Stimulated activated CD8-positive, alpha-beta memory T cell treated with anti-CD3 and anti-CD28 coated beads, Interleukin-7, amount 100 ng/mL, for 4 hours (primary cell): ENCODE measurements around the gene C3orf52.
A peak's percentile ranks its signal among the peaks of the same experiment; 100 is the strongest.

Source experiments
- DNase-seq, 2 donors: peaks; one replicate each; pipeline ENCODE4 v3.0.0-alpha.2; 2020; ENCODE audit warnings: low read depth in 2 of 2

The C3orf52 gene

DNA sequence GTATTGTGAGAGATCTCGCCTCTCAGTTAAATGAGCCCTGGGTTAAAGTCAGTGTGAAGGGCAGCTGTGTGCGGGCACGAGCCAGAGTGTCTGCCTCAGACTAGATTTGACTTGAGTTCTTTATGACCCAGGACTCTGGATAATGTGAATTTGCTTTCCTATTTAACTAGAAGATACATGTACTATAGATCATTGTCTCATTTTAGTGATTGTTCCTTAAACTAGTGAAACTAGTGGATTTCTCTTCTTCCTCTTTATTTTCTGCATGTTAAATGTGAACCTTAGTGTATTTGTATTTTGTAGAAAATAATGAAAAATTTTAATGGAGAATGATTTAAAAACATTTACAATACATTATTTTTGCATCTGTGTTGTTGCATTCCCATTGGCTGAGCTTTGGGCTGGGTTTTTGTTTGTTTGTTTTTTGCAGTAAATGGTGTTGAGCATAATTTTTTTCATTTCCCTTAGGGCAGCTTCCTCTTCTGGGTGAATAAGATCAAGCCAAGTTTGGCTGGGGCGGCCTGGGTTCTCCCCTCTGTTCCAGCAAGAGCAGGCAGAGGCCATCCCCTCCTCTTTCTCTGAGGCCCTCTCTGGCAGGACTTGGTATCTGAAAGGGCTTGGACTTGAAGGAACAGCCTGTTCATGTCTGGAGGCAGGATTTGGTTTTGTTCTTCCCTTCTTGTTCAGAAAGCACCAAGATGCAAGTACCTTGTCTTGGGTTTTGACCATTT lies 31.8 kb downstream of the C3orf52 start:
- no peak for DNase-seq

DNA sequence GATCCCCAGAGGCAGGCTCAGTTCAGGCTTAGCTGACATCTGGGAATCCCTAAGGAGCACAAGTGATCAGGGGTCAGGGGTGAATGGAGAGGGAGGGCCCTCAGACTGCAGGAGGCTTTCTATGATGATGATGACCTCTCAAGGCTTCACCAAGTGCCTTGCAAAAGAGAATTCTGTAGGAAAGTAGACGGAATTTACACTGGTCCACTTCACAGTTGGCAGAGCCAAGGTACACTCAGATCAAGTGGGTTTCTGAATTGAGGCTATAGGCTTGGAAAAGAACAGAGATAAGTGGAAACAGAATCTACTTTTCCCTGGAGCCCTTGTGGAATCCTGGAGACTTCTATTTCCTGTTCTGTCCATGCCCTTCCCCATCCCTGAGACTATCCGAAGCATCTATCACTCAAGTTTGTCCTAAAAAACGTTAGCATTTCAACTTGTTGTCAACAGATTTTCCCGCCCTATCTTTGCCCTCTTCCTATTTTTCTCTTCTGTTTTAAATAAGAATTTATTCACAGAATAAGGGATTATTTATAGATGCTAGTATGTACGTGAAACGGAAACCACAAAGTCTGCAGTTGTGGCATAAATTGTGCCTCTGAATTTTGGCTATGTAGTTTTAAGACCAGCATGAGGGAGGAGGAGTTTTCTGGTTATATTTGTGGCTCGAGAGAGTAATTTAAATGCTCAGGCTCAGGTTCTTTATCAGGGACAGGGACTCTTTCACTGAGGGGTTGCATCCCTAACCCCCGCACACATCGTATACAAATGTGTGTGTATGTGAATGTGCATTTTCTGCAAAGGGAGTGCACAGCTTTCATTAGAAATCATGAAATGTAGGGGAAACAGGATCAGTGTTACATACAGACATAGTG lies 34.0 kb downstream of the C3orf52 start:
- DNase-seq = no peak

DNA sequence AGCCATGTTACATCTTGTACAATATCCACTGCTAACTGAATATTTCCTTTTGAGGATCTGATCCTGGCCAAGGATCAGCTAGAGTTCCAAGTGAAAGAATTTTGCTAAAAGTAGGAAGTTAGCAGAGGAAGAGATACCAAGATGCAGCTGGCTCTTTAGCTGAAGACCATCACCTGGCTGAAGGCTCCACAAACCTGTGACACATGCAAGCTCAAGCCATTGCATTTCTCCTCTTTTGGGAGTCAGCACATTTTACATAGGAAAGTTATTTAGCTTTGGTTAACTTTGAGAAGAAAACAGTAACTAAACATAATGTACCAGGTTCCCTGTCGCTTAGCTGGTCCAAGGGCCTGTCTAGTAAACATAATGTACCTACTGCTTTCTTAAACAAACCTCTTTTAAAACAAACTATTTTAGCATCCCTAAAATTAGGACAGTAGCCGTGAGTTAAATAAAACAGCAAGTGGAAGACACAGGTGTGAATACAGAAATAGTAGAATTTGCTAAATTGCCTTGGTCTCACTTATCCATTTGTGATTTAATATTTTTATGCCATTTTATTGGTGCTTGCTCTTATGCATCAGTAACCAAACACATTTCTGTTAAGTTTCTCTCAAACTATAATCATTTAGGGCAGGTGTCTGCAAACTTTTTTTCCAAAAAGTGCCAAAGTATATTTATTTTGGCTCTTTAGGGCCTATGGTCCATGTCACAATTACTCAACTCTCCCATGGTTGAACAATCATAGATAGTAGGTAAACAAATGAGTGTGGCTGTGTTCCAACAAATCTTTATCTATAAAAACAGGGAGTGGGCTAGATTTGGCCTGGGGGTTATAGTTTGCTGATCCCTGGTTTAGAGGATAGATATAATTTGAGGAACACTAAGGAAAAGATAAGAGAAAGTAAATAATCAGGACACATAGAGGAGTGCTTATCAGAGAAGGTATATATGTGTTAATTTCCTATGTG lies 35.7 kb downstream of the C3orf52 start:
- DNase-seq = no peak

DNA sequence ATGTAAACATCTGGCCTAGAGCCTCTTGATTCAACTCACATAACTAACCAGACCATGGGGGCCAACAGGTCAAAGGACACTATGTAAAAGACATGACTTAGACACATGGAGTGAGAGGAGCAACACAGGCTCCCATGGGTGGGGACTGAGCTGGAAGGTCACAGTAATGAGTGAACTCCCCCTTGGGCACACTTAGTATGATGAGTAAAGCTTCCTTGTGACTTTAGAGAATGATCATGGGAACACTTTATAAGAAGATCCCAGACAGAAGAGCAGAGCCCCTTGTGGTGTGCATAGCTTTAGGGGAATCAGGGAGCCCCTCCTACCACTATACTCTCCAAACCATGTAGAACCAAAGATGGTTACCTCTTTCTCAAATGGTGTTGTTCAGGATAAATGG lies 36.7 kb downstream of the C3orf52 start:
- DNase-seq = no peak

DNA sequence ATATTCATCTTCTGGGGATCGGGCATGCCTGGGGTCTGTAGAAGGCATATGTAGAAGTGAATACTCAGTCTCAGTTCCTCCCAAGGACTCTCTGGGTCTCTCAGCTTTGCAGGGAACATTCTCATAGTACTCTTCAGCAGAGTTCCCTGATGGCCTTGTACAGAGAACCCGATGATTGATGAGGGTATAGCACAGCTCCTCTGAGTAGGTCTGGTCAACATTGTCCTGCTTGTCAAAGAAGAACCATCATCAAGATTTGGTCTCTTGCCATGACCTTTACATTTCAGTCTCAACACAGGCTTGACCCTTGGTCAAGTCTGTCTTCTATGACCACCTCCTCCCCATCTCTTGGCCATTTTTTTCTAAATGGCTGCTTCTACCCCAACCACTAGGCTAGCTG lies 37.4 kb downstream of the C3orf52 start:
- DNase-seq = no peak

- DNase-seq = no peak
These were observed 38.9 kb downstream of the C3orf52 start for GRCh38 chr3:112124907-112125607.

- DNase-seq = no peak
These were observed 40.3 kb downstream of the C3orf52 start for GRCh38 chr3:112126511-112126911.

GRCh38 chr3:112127522-112128494 lies 41.6 kb downstream of the C3orf52 start:
- no peak for DNase-seq

GRCh38 chr3:112128843-112129727 lies 42.9 kb downstream of the C3orf52 start:
- peak in 1 of 2 donors; percentile 13 for DNase-seq

DNA sequence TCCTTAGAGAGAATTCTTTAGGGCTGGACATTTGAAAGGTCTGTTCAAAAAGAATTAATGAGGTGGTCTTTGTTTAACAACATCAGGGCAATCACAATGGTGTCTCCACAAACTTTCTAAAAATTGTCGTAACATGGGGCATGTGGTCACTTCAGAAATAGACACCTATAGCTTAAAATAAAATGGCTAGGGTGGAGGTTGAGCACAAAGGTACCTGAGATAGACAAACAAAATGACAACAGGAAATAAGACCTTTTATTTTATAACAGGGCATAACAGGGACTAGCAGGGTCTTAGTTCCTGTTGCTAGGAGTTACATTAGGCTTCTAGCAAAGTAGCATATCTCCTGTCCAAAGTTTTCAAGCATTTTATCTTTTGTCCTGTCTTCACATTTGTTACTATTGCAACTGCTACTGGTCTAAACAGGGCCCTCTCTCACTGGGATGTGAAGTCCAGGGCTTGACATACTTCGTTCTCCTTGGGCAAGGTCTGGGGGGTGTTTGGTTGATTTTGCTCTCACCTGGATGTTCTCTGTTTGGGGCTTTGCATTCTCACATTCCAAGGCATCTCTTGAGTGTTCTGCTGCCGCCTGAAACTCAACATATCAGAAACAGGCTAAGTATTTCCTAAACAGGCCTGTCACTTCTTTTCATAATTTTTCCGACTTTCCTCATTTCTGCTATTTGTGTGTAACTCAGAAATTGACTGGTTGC lies 43.9 kb downstream of the C3orf52 start:
- DNase-seq = no peak

GRCh38 chr3:112130638-112130993 lies 44.4 kb downstream of the C3orf52 start:
- DNase-seq = no peak

DNA sequence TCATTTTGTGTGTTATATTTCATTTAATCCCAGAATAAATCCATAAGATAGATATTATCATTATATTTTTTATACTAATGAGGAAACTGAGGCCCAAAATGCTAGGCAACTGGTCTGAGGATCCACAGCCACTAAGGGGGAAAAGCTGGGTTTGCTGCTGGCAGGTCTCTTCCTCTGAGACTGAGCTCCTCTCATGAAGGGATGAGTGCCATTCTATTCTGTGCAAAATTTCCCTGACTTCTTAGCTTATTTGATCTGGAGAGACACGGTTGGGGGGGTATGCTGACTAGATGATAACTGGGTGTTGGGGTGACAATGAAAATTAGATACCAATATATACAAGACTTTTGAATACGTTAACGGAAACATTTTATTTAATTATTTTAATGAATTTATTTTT lies 44.9 kb downstream of the C3orf52 start:
- DNase-seq = no peak

DNA sequence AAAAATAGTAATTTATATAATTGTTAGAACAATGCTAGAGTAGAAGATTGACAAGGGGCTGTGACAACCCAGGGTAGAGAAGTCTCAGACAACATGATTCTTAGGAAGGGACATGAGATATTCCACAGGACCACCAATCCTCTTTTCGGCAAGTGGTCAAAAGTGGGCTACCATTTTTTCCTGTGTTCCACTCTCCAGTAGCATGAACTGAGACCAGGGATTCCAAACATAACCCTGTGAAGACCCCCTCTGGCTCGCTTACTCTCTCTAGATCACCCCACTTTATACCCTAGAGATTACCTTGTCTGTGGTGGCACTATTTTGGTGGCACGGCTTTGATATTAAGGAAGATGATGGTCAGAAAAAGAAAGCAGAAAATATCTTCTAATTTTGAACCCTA lies 45.9 kb downstream of the C3orf52 start:
- DNase-seq = no peak

GRCh38 chr3:112132554-112132953 lies 46.4 kb downstream of the C3orf52 start:
- no peak for DNase-seq

GRCh38 chr3:112132975-112133448 lies 46.8 kb downstream of the C3orf52 start, which contains the start of gene GCSAM:
Gene GCSAM, minus strand, starts transcription at chr3:112133248. Its CDS starts 128 bp downstream, at chr3:112133120.
- peak; percentile 46 to 51 for DNase-seq

- no peak for DNase-seq
These were observed 47.6 kb downstream of the C3orf52 start for GRCh38 chr3:112133626-112134334.

- DNase-seq = no peak
These were observed 48.3 kb downstream of the C3orf52 start for GRCh38 chr3:112134335-112135124.
